ENCODE data around the gene NBEA. TPM values are rescaled to one million over a fixed set of nuclear protein-coding genes. Genes with fewer than 3 reads are reported as not detected.
A peak's percentile ranks its signal among the peaks of the same experiment; 100 is the strongest.

Gene NBEA
- total and polyA plus RNA-seq, 11 donors, result 5.0 to 39.2 (median 23.2) TPM

DNA sequence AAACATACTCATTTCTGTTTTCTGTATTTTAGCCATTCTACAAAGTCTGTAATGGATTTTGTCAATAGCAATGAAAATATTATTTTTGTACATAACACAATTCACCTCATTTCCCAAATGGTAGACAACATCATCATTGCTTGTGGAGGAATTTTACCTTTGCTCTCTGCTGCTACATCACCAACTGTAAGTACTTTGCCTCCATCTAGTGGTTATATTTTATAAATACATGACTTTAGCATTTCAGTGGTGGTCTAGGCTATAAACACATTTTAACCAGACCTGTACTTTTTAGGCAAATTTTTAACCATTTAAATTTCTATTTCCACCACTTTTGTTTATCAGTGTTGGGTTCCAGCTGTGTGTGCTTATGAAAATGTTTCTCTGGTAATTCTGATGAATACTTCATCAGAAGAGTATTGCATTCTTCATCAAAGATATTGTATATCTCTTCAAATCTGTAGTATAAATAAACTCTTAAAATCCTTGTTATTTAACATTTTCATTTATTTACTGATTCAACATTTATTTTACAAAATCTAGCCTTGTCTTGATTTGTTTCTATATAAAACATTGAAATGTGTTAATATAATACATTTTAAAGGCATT, 222.4 kb downstream of the NBEA start:
- H3K4me1 ChIP-seq, result peaks cover 0 to 11% (median 0%) of the 10 kb centered on the region in 12 donors
- H3K27ac ChIP-seq, result no peak overlapping the region
- peaks cover 0 to 16% (median 0%) of the 10 kb centered on the region in 9 donors for H3K36me3 ChIP-seq
- peak; percentile 39 to 77 (median 66) for TF ChIP-seq CTCF (IDR thresholded peaks at IDR 0.05)
- TF ChIP-seq POLR2A (IDR thresholded peaks at IDR 0.05), result no peak
- no peaks in the 10 kb centered on the region for H3K9me3 ChIP-seq
- H3K4me3 ChIP-seq, result no peak overlapping the region
- H3K27me3 ChIP-seq, result no peaks in the 10 kb centered on the region
- intact Hi-C loops (cut with DNase I), result loop anchor here in 5 of 10 donors (5.0 to 10.0 kb wide), 4 partner anchors 1087 to 1367 kb away; no protein-coding TSS in a partner anchor
- ATAC-seq, result peak in 3 of 4 donors; percentile 53 to 68 (median 61)
- DNase-seq, result no peak

- Histone ChIP-seq H3K4me1 (peaks cover 0 to 11% (median 0%) of the 10 kb centered on the region in 12 donors), H3K27me3 (no peaks in the 10 kb centered on the region), H3K36me3 (peaks cover 0 to 10% (median 0%) of the 10 kb centered on the region in 9 donors), H3K27ac (no peak overlapping the region), H3K4me3 (no peak overlapping the region), H3K9me3 (no peaks in the 10 kb centered on the region)
- DNase-seq, result no peak
- TF ChIP-seq CTCF (IDR thresholded peaks at IDR 0.05) (no peak), POLR2A (IDR thresholded peaks at IDR 0.05) (no peak)
- intact Hi-C loops (cut with DNase I), result loop anchor here in 2 of 10 donors (10.0 kb wide), 1 partner anchor 1090 kb away; no protein-coding TSS in a partner anchor
- ATAC-seq, result no peak
These were observed 223.1 kb downstream of the NBEA start for GRCh38 chr13:35165205-35165604.

DNA sequence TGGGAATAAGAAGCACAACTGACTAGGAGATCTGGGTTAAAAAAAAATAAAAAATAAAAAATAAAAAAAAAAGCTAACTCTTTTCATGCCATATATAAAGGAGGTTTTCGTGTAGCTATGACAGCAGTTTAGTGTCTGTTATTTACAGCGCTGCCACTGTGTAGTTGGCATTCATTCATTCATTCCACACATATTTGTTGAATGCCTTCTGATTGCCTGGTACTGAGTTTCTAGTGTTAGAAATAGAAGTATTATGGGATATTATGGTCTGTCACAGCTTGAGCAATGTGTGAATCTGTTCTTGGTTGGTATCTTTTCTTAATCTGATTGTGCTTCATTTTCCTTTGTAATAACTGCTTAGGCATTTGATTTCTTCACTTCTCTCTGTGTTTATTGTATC, 237.4 kb downstream of the NBEA start:
- H3K27ac ChIP-seq, result peak overlapping the region; percentile 2 to 73 (median 62)
- peak; percentile 68 to 90 (median 73) for ATAC-seq
- H3K27me3 ChIP-seq, result no peaks in the 10 kb centered on the region
- no peak for DNase-seq
- intact Hi-C loops (cut with DNase I), result loop anchor here in 2 of 10 donors (10.0 kb wide), 2 partner anchors 55 to 545 kb away; no protein-coding TSS in a partner anchor
- TF ChIP-seq CTCF (IDR thresholded peaks at IDR 0.05) (no peak), POLR2A (IDR thresholded peaks at IDR 0.05) (no peak)
- 47 to 58% (median 53%) methylated on average over 2 of the region's 2 CpGs for WGBS, 4 donors
- no peaks in the 10 kb centered on the region for H3K9me3 ChIP-seq
- H3K4me3 ChIP-seq, result peak overlapping the region in 6 of 12 donors; percentile 1 to 32 (median 15)
- peaks cover 0 to 21% (median 1%) of the 10 kb centered on the region in 12 donors for H3K4me1 ChIP-seq
- peaks cover 0 to 25% (median 7%) of the 10 kb centered on the region in 9 donors for H3K36me3 ChIP-seq

GRCh38 chr13:35179920-35180663, 238.0 kb downstream of the NBEA start:
- peaks cover 0 to 21% (median 1%) of the 10 kb centered on the region in 12 donors for H3K4me1 ChIP-seq
- peak overlapping the region in 8 of 12 donors; percentile 1 to 32 (median 10) for H3K4me3 ChIP-seq
- whole genome bisulfite sequencing, 4 donors, result 37 to 47% (median 41%) methylated on average over 3 of the region's 3 CpGs
- H3K36me3 ChIP-seq, result peaks cover 0 to 27% (median 7%) of the 10 kb centered on the region in 9 donors
- no peak for TF ChIP-seq CTCF (IDR thresholded peaks at IDR 0.05)
- no peak for TF ChIP-seq POLR2A (IDR thresholded peaks at IDR 0.05)
- ATAC-seq (peak in 3 of 4 donors; percentile 24 to 27 (median 25)), DNase-seq (no peak)
- no peaks in the 10 kb centered on the region for H3K9me3 ChIP-seq
- peak overlapping the region; percentile 2 to 73 (median 62) for H3K27ac ChIP-seq
- intact Hi-C loops (cut with DNase I), result loop anchor here in 2 of 10 donors (10.0 kb wide), 2 partner anchors 55 to 545 kb away; no protein-coding TSS in a partner anchor
- no peaks in the 10 kb centered on the region for H3K27me3 ChIP-seq

All from heart left ventricle (tissue), 16 donors.